Activated CD8-positive, alpha-beta T cell treated with anti-CD3 and anti-CD28 coated beads, Interleukin-2, amount 10 ng/mL, durations not matched to agents 7 days and 5 days (primary cell): ENCODE measurements around the gene STRIP1. TPM values are rescaled to one million over a fixed set of nuclear protein-coding genes. Genes with fewer than 3 reads are reported as not detected.

ENCODE experiments used
- ATAC-seq: fragments of 150-1000 bp; cut with Tn5 transposase; one replicate; pipeline ENCODE4 v1.10.0; 2021; ENCODE audit warnings: moderate library complexity
- CTCF ChIA-PET: fragments of 350-600 bp; sonication (Branson Sonifier 250); formaldehyde crosslinking; loops from one replicate; lab custom pipeline; 2021; ENCODE audit warnings: antibody characterized with exemption; lab: Charles Lee
- POLR2A ChIA-PET: fragments of 350-600 bp; sonication (Branson Sonifier 250); formaldehyde crosslinking; loops from one replicate; lab custom pipeline; 2021; ENCODE audit warnings: antibody characterized with exemption; lab: Charles Lee
- DNase-seq: peaks from one replicate; pipeline ENCODE4 v3.0.0-alpha.2; 2020
- H3K27ac Mint-ChIP-seq: one replicate; pipeline ENCODE4 v1.8.0; 2021; ENCODE audit warnings: mild to moderate bottlenecking, mixed read lengths
- H3K27me3 Mint-ChIP-seq: one replicate; pipeline ENCODE4 v1.8.0; 2021; ENCODE audit warnings: low read depth, mixed read lengths
- H3K36me3 Mint-ChIP-seq: one replicate; pipeline ENCODE4 v1.8.0; 2021; ENCODE audit warnings: low read depth, mixed read lengths
- H3K4me1 Mint-ChIP-seq: one replicate; pipeline ENCODE4 v1.8.0; 2021; ENCODE audit warnings: low read depth, mixed read lengths
- H3K4me3 Mint-ChIP-seq: one replicate; pipeline ENCODE4 v1.8.0; 2021; ENCODE audit warnings: mild to moderate bottlenecking, mixed read lengths
- H3K9me3 Mint-ChIP-seq: one replicate; pipeline ENCODE4 v1.8.0; 2022; ENCODE audit warnings: mixed read lengths; ENCODE audit not compliant: insufficient read depth
- total RNA-seq, 2 experiments: library from RNA; stranded (reverse); gene quantifications; one replicate each; pipeline ENCODE4 v1.2.3, GENCODE V29; 2021

STRIP1 gene
- total RNA-seq, 2 experiments from 2014 or later, result 33.2 to 35.9 TPM

- Mint-ChIP-seq H3K27ac (no peak overlapping the region), H3K4me3 (no peak overlapping the region), H3K36me3 (no peaks in the 10 kb centered on the region), H3K27me3 (peaks cover 8% of the 10 kb centered on the region), H3K9me3 (no peaks in the 10 kb centered on the region), H3K4me1 (no peaks in the 10 kb centered on the region)
- POLR2A ChIA-PET, result no interaction called here
- ATAC-seq (no peak), DNase-seq (no peak)
- CTCF ChIA-PET, result interaction anchor here (1.0 to 7.7 kb wide), 4 partner anchors 9 to 360 kb away, joined by 3 to 63 read pairs (median 7); no protein-coding TSS in a partner anchor
These were observed 65.9 kb downstream of the STRIP1 start for GRCh38 chr1:110100335-110100734.

- Mint-ChIP-seq H3K4me1 (no peaks in the 10 kb centered on the region), H3K27me3 (peaks cover 2% of the 10 kb centered on the region), H3K27ac (no peak overlapping the region), H3K4me3 (no peak overlapping the region), H3K36me3 (no peaks in the 10 kb centered on the region), H3K9me3 (no peaks in the 10 kb centered on the region)
- ATAC-seq (no peak), DNase-seq (no peak)
- CTCF ChIA-PET, result interaction anchor here (0.9 to 7.7 kb wide), 6 partner anchors 11 to 106 kb away, joined by 3 to 63 read pairs (median 10); no protein-coding TSS in a partner anchor
- POLR2A ChIA-PET, result no interaction called here
These were observed 67.7 kb downstream of the STRIP1 start for GRCh38 chr1:110102081-110102480.

Other genes with a start within 250 kb of the STRIP1 start
- 10 to 100 TPM; 40.3 to 41.1 TPM for gene CSF1, start 123.8 kb upstream of the STRIP1 start, total RNA-seq
- gene AHCYL1, start 49.9 kb upstream of the STRIP1 start, total RNA-seq, result 10 to 100 TPM; 55.0 to 64.5 TPM
- not detected for gene ALX3, start 36.0 kb downstream of the STRIP1 start, total RNA-seq
- gene UBL4B, start 77.8 kb downstream of the STRIP1 start, total RNA-seq, result not detected
- not detected for gene SLC6A17, start 115.9 kb downstream of the STRIP1 start, total RNA-seq
- gene KCNC4, start 175.7 kb downstream of the STRIP1 start, total RNA-seq, result 1 to 10 TPM; 7.5 to 8.3 TPM